HG02884 (cell line): ENCODE data around the gene RTKN2.

Experiments
- ATAC-seq: cut with Tn5 transposase; IDR thresholded peaks from one replicate; pipeline ENCODE4 v1.9.1; 2021; ENCODE audit warnings: mild to moderate bottlenecking, moderate library complexity; ENCODE audit not compliant: unreplicated experiment

Gene RTKN2

GRCh38 chr10:62230344-62231121 is 38.1 kb downstream of the RTKN2 start:
- no peak for ATAC-seq

GRCh38 chr10:62225362-62225761 is 43.3 kb downstream of the RTKN2 start:
- ATAC-seq: no peak

- no peak for ATAC-seq
These were observed 44.0 kb downstream of the RTKN2 start for GRCh38 chr10:62224606-62225005.

GRCh38 chr10:62217683-62218082 is 51.0 kb downstream of the RTKN2 start:
- ATAC-seq: no peak

- no peak for ATAC-seq
These were observed 54.2 kb downstream of the RTKN2 start for GRCh38 chr10:62214364-62214874.

GRCh38 chr10:62205750-62206399 is 62.8 kb downstream of the RTKN2 start:
- no peak for ATAC-seq

- peak; percentile 78 for ATAC-seq
These were observed 69.1 kb downstream of the RTKN2 start for GRCh38 chr10:62199584-62199983.

- no peak for ATAC-seq
These were observed 72.1 kb downstream of the RTKN2 start for GRCh38 chr10:62196528-62196927.

GRCh38 chr10:62195675-62195926 is 73.0 kb downstream of the RTKN2 start:
- no peak for ATAC-seq

- ATAC-seq: no peak
These were observed 73.5 kb downstream of the RTKN2 start for GRCh38 chr10:62194924-62195674.

- ATAC-seq: no peak
These were observed 75.2 kb downstream of the RTKN2 start for GRCh38 chr10:62193479-62193878.

GRCh38 chr10:62189131-62189530 is 79.5 kb downstream of the RTKN2 start:
- ATAC-seq: no peak

GRCh38 chr10:62188021-62188616 is 80.5 kb downstream of the RTKN2 start:
- no peak for ATAC-seq

GRCh38 chr10:62186999-62187675 is 81.5 kb downstream of the RTKN2 start:
- ATAC-seq: no peak

- no peak for ATAC-seq
These were observed 82.5 kb downstream of the RTKN2 start for GRCh38 chr10:62185919-62186692.

- ATAC-seq: no peak
These were observed 84.5 kb downstream of the RTKN2 start for GRCh38 chr10:62183857-62184795.

GRCh38 chr10:62183442-62183841 is 85.2 kb downstream of the RTKN2 start:
- ATAC-seq: peak; percentile 82

- ATAC-seq: no peak
These were observed 86.0 kb downstream of the RTKN2 start for GRCh38 chr10:62182595-62182994.

GRCh38 chr10:62182171-62182570 is 86.5 kb downstream of the RTKN2 start:
- ATAC-seq: no peak
